HG02840 (cell line): ENCODE results near the gene IL12B.
"Not testable (repeated sequence)": the region's sequence is repeated elsewhere in the genome, so short reads cannot be mapped to it uniquely, and the experiment has no call there.

ENCODE experiments used
- ATAC-seq: cut with Tn5 transposase; IDR thresholded peaks from one replicate; pipeline ENCODE4 v1.9.1; 2021; ENCODE audit warnings: mild to moderate bottlenecking, moderate library complexity, moderate number of reproducible peaks; ENCODE audit not compliant: unreplicated experiment, low FRiP score

Gene IL12B

GRCh38 chr5:159330131-159330800, at the start of gene IL12B:
Gene IL12B, minus strand, starts transcription at chr5:159330487. Its CDS starts 3,705 bp downstream, at chr5:159326782.
- no peak for ATAC-seq

GRCh38 chr5:159377653-159378052, 47.4 kb upstream of the IL12B start:
- no peak for ATAC-seq

GRCh38 chr5:159367866-159368265, 37.6 kb upstream of the IL12B start:
- not testable (repeated sequence) for ATAC-seq

GRCh38 chr5:159366776-159367175, 36.5 kb upstream of the IL12B start:
- ATAC-seq = not testable (repeated sequence)

GRCh38 chr5:159362220-159362619, 31.9 kb upstream of the IL12B start:
- ATAC-seq = no peak

- not testable (repeated sequence) for ATAC-seq
Measured at GRCh38 chr5:159359871-159360270, 29.6 kb upstream of the IL12B start.

GRCh38 chr5:159359408-159359807, 29.1 kb upstream of the IL12B start:
- ATAC-seq = no peak

- ATAC-seq = no peak
Measured at GRCh38 chr5:159353661-159354252, 23.5 kb upstream of the IL12B start.

GRCh38 chr5:159350644-159351043, 20.4 kb upstream of the IL12B start:
- ATAC-seq = not testable (repeated sequence)

- ATAC-seq = not testable (repeated sequence)
Measured at GRCh38 chr5:159350216-159350615, 19.9 kb upstream of the IL12B start.

GRCh38 chr5:159345861-159346260, 15.6 kb upstream of the IL12B start:
- ATAC-seq = no peak

GRCh38 chr5:159345336-159345735, 15.0 kb upstream of the IL12B start:
- no peak for ATAC-seq

- no peak for ATAC-seq
Measured at GRCh38 chr5:159343295-159344094, 13.2 kb upstream of the IL12B start.

GRCh38 chr5:159342840-159343239, 12.6 kb upstream of the IL12B start:
- no peak for ATAC-seq

GRCh38 chr5:159341906-159342310, 11.6 kb upstream of the IL12B start:
- ATAC-seq = no peak

- no peak for ATAC-seq
Measured at GRCh38 chr5:159341145-159341544, 10.9 kb upstream of the IL12B start.

GRCh38 chr5:159340511-159340910, 10.2 kb upstream of the IL12B start:
- ATAC-seq = no peak

- no peak for ATAC-seq
Measured at GRCh38 chr5:159339460-159339859, 9.2 kb upstream of the IL12B start.

- no peak for ATAC-seq
Measured at GRCh38 chr5:159338118-159338517, 7.8 kb upstream of the IL12B start.

GRCh38 chr5:159337016-159337955, 7.0 kb upstream of the IL12B start:
- ATAC-seq = no peak
